K562 (cell line): ENCODE measurements around the gene SART3. TPM values are rescaled to one million over a fixed set of nuclear protein-coding genes. Genes with fewer than 3 reads are reported as not detected.

ENCODE experiments used
- CBX1 ChIP-seq: sonication (generic); IDR thresholded peaks from 2 replicates; pipeline ENCODE4 v1.6.1; 2016; ENCODE audit warnings: antibody characterized with exemption, low read depth, mild to moderate bottlenecking
- GABPA ChIP-seq: fragments of 200-800 bp; sonication (Bioruptor generic); conservative IDR thresholded peaks from 2 replicates; pipeline ENCODE4 v1.6.1; 2016; ENCODE audit warnings: low read depth, missing genetic modification characterization, missing compliant biosample characterization
- SMARCC2 ChIP-seq: fragments of 450-650 bp; IDR thresholded peaks from 2 replicates; pipeline ENCODE4 v1.6.1; 2017; ENCODE audit warnings: antibody characterized with exemption, moderate library complexity, mild to moderate bottlenecking, low read depth
- SNRNP70 ChIP-seq: fragments of 200-400 bp; formaldehyde crosslinking; optimal IDR thresholded peaks from 2 replicates; pipeline ENCODE3; 2017; ENCODE audit warnings: low read depth, low read length
- polyA plus RNA-seq, 8 experiments: library from polyadenylated mRNA; depleted of rRNA in 4 of 8; stranded (reverse) in 5 of 8; unstranded in 3 of 8; fragments of >200 nt; fragmentation: Nextera tagmentation in 2 of 8; fragmentation: Illumina TruSeq in 1 of 8; extraction: Ambion mirVana in 2 of 8; extraction: Trizol in 1 of 8; gene quantifications; 2 replicates each; pipeline versions ENCODE4 v1.2.1 to v1.2.3, GENCODE V29; 2011 to 2014; ENCODE audit warnings: inconsistent platforms in 1 of 8, missing spikeins in 1 of 8
- total RNA-seq, 7 experiments: library from RNA; depleted of rRNA in 6 of 7; stranded (reverse); fragments of >200 nt in 6 of 7; fragmentation: Illumina TruSeq in 2 of 7; extraction: Trizol in 2 of 7; gene quantifications; 2 replicates each; pipeline versions ENCODE4 v1.2.1 to v1.2.3, GENCODE V29; 2011 to 2021; ENCODE audit warnings: low replicate concordance in 1 of 7
- TF ChIP-seq, protein P1 (sequence below), 2 experiments: fragments of 450-650 bp; IDR thresholded peaks; 2 replicates each; pipeline ENCODE4 v1.6.1; 2016; ENCODE audit warnings: mild to moderate bottlenecking in 2 of 2, borderline replicate concordance in 1 of 2, low read depth in 1 of 2, moderate library complexity in 1 of 2
- TF ChIP-seq, protein P2 (sequence below): sonication (generic); formaldehyde crosslinking; IDR thresholded peaks from 2 replicates; pipeline ENCODE4 v1.8.0; 2023; ENCODE audit warnings: missing genetic modification reagents, mild to moderate bottlenecking, borderline replicate concordance
- TF ChIP-seq, protein P3 (sequence below), 2 experiments: IDR thresholded peaks in 1 of 2; conservative IDR thresholded peaks in 1 of 2; 2 replicates each; pipeline ENCODE4 v1.6.1; 2016; ENCODE audit warnings: low read depth in 2 of 2, mild to moderate bottlenecking in 1 of 2, missing compliant biosample characterization in 1 of 2, missing genetic modification characterization in 1 of 2, moderate library complexity in 1 of 2

Gene SART3
- total and polyA plus RNA-seq, 9 of the 15 experiments (the other 6 are each of a cell fraction or from before 2014, with no cell fraction given): 8.9 to 167 (median 56.7) TPM

DNA sequence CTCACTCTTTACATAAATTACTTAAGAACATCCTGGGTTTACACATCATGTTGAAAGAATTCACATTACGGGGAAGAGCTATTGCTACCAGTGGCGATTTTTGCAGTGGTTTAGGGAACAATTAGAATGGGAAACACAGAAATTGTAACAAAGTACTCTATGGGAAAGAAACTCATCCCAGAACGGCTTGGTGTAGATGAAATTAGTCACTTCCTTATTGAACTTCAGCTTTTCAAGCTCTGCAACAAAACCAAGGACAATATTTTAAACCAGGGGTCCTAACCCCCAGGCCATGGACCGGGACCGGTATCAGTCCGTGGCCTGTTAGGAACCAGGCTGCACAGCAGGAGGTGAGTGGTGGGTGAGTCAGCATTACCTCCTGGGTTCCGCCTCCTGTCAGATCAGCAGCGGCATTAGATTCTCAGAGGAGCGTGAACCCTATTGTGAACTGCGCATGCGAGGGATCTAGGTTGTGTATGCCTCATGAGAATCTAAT lies 78.2 kb downstream of the SART3 start (continued):
- TF ChIP-seq, protein P1, sequence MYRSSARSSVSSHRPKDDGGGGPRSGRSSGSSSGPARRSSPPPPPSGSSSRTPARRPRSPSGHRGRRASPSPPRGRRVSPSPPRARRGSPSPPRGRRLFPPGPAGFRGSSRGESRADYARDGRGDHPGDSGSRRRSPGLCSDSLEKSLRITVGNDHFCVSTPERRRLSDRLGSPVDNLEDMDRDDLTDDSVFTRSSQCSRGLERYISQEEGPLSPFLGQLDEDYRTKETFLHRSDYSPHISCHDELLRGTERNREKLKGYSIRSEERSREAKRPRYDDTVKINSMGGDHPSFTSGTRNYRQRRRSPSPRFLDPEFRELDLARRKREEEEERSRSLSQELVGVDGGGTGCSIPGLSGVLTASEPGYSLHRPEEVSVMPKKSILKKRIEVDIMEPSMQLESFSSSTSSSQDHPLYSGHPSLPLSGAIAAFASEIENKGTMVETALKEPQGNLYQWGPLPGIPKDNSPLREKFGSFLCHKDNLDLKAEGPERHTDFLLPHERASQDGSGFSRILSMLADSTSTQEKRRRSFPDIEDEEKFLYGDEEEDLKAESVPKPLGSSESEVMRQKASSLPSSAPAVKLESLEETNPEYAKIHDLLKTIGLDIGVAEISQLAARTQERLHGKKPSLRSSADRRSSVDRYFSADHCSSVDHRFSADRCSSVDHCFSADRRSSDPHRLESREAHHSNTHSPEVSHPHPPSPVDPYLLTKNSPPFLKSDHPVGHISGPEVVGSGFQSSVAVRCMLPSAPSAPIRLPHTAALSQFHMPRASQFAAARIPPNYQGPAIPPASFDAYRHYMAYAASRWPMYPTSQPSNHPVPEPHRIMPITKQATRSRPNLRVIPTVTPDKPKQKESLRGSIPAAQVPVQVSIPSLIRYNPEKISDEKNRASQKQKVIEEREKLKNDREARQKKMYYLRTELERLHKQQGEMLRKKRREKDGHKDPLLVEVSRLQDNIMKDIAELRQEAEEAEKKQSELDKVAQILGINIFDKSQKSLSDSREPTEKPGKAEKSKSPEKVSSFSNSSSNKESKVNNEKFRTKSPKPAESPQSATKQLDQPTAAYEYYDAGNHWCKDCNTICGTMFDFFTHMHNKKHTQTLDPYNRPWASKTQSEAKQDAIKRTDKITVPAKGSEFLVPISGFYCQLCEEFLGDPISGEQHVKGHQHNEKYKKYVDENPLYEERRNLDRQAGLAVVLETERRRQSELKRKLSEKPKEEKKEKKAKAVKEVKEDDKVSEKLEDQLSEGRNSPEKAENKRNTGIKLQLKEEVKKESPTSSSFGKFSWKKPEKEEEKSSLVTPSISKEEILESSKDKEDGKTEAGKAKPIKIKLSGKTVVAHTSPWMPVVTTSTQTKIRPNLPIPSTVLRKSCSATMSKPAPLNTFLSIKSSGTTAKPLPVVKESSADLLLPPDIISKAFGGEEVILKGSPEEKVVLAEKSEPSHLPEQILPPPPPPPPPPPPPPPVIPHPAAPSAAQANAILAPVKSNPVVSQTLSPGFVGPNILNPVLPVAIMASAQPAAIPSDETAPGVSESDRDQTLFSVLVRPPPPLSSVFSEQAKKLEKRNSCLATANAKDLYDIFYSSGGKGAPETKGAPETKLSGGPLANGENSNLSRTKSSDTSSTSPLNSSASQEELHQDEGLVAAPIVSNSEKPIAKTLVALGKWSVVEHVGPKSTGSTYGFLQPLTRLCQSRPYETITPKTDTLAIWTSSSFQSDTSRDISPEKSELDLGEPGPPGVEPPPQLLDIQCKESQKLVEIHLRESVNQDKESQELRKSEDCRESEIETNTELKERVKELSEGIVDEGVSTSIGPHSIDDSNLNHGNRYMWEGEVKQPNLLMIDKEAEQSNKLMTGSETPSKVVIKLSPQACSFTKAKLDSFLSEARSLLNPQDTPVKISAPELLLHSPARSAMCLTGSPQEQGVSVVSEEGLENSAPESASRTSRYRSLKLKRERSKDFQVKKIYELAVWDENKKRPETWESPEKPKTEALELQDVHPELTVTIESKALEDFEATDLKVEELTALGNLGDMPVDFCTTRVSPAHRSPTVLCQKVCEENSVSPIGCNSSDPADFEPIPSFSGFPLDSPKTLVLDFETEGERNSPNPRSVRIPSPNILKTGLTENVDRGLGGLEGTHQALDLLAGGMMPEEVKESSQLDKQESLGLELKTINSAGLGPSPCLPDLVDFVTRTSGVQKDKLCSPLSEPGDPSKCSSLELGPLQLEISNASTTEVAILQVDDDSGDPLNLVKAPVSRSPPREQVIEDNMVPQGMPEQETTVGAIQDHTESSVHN (IDR thresholded peaks at IDR 0.05; ENCODE audit: borderline replicate concordance in 1 of 2, low read depth in 1 of 2): no peak
- TF ChIP-seq CBX1 (no peak), SNRNP70 (no peak), GABPA (no peak), SMARCC2 (peak; percentile 53; the same call in 1 of the 2 replicates)
- TF ChIP-seq, protein P2, sequence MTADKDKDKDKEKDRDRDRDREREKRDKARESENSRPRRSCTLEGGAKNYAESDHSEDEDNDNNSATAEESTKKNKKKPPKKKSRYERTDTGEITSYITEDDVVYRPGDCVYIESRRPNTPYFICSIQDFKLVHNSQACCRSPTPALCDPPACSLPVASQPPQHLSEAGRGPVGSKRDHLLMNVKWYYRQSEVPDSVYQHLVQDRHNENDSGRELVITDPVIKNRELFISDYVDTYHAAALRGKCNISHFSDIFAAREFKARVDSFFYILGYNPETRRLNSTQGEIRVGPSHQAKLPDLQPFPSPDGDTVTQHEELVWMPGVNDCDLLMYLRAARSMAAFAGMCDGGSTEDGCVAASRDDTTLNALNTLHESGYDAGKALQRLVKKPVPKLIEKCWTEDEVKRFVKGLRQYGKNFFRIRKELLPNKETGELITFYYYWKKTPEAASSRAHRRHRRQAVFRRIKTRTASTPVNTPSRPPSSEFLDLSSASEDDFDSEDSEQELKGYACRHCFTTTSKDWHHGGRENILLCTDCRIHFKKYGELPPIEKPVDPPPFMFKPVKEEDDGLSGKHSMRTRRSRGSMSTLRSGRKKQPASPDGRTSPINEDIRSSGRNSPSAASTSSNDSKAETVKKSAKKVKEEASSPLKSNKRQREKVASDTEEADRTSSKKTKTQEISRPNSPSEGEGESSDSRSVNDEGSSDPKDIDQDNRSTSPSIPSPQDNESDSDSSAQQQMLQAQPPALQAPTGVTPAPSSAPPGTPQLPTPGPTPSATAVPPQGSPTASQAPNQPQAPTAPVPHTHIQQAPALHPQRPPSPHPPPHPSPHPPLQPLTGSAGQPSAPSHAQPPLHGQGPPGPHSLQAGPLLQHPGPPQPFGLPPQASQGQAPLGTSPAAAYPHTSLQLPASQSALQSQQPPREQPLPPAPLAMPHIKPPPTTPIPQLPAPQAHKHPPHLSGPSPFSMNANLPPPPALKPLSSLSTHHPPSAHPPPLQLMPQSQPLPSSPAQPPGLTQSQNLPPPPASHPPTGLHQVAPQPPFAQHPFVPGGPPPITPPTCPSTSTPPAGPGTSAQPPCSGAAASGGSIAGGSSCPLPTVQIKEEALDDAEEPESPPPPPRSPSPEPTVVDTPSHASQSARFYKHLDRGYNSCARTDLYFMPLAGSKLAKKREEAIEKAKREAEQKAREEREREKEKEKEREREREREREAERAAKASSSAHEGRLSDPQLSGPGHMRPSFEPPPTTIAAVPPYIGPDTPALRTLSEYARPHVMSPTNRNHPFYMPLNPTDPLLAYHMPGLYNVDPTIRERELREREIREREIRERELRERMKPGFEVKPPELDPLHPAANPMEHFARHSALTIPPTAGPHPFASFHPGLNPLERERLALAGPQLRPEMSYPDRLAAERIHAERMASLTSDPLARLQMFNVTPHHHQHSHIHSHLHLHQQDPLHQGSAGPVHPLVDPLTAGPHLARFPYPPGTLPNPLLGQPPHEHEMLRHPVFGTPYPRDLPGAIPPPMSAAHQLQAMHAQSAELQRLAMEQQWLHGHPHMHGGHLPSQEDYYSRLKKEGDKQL (CRISPR knock-in tag): no peak
- TF ChIP-seq, protein P3, sequence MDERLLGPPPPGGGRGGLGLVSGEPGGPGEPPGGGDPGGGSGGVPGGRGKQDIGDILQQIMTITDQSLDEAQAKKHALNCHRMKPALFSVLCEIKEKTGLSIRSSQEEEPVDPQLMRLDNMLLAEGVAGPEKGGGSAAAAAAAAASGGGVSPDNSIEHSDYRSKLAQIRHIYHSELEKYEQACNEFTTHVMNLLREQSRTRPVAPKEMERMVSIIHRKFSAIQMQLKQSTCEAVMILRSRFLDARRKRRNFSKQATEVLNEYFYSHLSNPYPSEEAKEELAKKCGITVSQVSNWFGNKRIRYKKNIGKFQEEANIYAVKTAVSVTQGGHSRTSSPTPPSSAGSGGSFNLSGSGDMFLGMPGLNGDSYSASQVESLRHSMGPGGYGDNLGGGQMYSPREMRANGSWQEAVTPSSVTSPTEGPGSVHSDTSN (CRISPR knock-in tag; IDR thresholded peaks at IDR 0.05; ENCODE audit: low read depth): no peak
- TF ChIP-seq, protein P3 (tag; conservative IDR thresholded peaks at IDR 0.05; ENCODE audit: low read depth): peak; percentile 37; the same call in 1 of the 2 replicates
